PFSK-1 (cell line): ENCODE data around the gene GTF2F2.

ENCODE experiments used
- FOXP2 ChIP-seq: optimal IDR thresholded peaks from 2 replicates; pipeline ENCODE3; 2011; ENCODE audit warnings: borderline replicate concordance, control low read depth, inconsistent platforms; ENCODE audit not compliant: insufficient read depth; ENCODE audit errors: extremely low read length, extremely low read depth
- POLR2AphosphoS5 ChIP-seq: IDR thresholded peaks from 2 replicates; pipeline ENCODE4 v1.6.1; 2012; ENCODE audit warnings: low read depth, mild to moderate bottlenecking, control low read depth, low read length, moderate library complexity
- SIN3A ChIP-seq: IDR thresholded peaks from 2 replicates; pipeline ENCODE4 v1.6.1; 2012; ENCODE audit warnings: mild to moderate bottlenecking, low read length, moderate library complexity, borderline replicate concordance; ENCODE audit not compliant: insufficient read depth
- TAF1 ChIP-seq: IDR thresholded peaks from 2 replicates; pipeline ENCODE4 v1.6.1; 2012; ENCODE audit warnings: low read length, control low read depth, borderline replicate concordance; ENCODE audit not compliant: insufficient read depth
- TF ChIP-seq, protein P1 (sequence below), 2 experiments: IDR thresholded peaks; 2 replicates each; pipeline versions ENCODE4 v1.6.1 to v1.8.0; 2011 to 2012; ENCODE audit warnings: low read depth in 2 of 2, low read length in 2 of 2, control low read depth in 1 of 2, inconsistent platforms in 1 of 2, mild to moderate bottlenecking in 1 of 2, moderate library complexity in 1 of 2; ENCODE audit not compliant: insufficient read depth in 1 of 2

The GTF2F2 gene

GRCh38 chr13:45138282-45138681, 18.0 kb downstream of the GTF2F2 start:
- TF ChIP-seq, protein P1, sequence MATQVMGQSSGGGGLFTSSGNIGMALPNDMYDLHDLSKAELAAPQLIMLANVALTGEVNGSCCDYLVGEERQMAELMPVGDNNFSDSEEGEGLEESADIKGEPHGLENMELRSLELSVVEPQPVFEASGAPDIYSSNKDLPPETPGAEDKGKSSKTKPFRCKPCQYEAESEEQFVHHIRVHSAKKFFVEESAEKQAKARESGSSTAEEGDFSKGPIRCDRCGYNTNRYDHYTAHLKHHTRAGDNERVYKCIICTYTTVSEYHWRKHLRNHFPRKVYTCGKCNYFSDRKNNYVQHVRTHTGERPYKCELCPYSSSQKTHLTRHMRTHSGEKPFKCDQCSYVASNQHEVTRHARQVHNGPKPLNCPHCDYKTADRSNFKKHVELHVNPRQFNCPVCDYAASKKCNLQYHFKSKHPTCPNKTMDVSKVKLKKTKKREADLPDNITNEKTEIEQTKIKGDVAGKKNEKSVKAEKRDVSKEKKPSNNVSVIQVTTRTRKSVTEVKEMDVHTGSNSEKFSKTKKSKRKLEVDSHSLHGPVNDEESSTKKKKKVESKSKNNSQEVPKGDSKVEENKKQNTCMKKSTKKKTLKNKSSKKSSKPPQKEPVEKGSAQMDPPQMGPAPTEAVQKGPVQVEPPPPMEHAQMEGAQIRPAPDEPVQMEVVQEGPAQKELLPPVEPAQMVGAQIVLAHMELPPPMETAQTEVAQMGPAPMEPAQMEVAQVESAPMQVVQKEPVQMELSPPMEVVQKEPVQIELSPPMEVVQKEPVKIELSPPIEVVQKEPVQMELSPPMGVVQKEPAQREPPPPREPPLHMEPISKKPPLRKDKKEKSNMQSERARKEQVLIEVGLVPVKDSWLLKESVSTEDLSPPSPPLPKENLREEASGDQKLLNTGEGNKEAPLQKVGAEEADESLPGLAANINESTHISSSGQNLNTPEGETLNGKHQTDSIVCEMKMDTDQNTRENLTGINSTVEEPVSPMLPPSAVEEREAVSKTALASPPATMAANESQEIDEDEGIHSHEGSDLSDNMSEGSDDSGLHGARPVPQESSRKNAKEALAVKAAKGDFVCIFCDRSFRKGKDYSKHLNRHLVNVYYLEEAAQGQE (IDR thresholded peaks at IDR 0.05; ENCODE audit: insufficient read depth in 1 of 2, low read depth in 2 of 2, low read length in 2 of 2) = no peak
- no peak for TF ChIP-seq SIN3A
- TF ChIP-seq FOXP2 = no peak
- no peak for TF ChIP-seq TAF1
- TF ChIP-seq POLR2AphosphoS5 = no peak

GRCh38 chr13:45141369-45141768, 21.1 kb downstream of the GTF2F2 start:
- TF ChIP-seq TAF1 (no peak), FOXP2 (no peak), POLR2AphosphoS5 (no peak), SIN3A (no peak)
- TF ChIP-seq, protein P1 (IDR thresholded peaks at IDR 0.05; ENCODE audit: insufficient read depth in 1 of 2, low read depth in 2 of 2, low read length in 2 of 2) = no peak

- no peak for TF ChIP-seq POLR2AphosphoS5
- TF ChIP-seq FOXP2 = no peak
Observed at GRCh38 chr13:45142440-45143345, 22.4 kb downstream of the GTF2F2 start.

- TF ChIP-seq FOXP2 (no peak), SIN3A (no peak), TAF1 (no peak), POLR2AphosphoS5 (no peak)
- TF ChIP-seq, protein P1 (IDR thresholded peaks at IDR 0.05; ENCODE audit: insufficient read depth in 1 of 2, low read depth in 2 of 2, low read length in 2 of 2) = no peak
Observed at GRCh38 chr13:45143346-45143751, 23.0 kb downstream of the GTF2F2 start.

DNA sequence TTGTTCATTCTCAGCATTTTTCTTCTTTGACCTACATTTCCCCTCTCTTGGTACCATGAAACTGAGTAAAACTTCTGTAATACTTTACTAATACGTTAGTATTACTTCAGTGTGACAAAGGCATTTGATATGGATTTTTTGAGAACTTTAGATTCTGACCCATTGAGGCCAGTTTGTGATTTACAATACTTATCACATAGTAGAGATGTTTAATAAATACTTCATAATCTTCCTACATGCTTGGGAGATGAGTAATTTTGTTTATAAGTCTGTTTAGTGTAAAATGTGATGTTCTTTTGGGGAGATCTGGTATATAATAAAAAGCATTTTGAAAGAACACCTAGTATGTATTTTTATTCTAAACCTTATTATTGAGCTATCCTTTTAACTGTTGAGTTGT, 29.7 kb downstream of the GTF2F2 start:
- TF ChIP-seq TAF1 = no peak
- no peak for TF ChIP-seq FOXP2
- TF ChIP-seq POLR2AphosphoS5 = no peak
- TF ChIP-seq SIN3A = no peak
- TF ChIP-seq, protein P1 (IDR thresholded peaks at IDR 0.05; ENCODE audit: insufficient read depth in 1 of 2, low read depth in 2 of 2, low read length in 2 of 2) = no peak
